MCF 10A (cell line): ENCODE results near the gene REEP6. TPM values are rescaled to one million over a fixed set of nuclear protein-coding genes. Genes with fewer than 3 reads are reported as not detected.

Experiments
- BruUV-seq: library from RNA; stranded (reverse); fragments of 400-500 nt; replicated peaks from 2 replicates; lab custom pipeline; 2021; lab: Mats Ljungman, UMichigan
- CTCF ChIA-PET: fragments of 300-600 bp; sonication (Branson Sonifier 250); formaldehyde crosslinking; extraction: SDS; loops from one replicate; lab custom pipeline; 2021; ENCODE audit warnings: antibody characterized with exemption, inconsistent platforms; lab: Yijun Ruan, JAX
- POLR2A ChIA-PET: fragments of 300-600, 350-650 bp; sonication (Branson Sonifier 250); formaldehyde crosslinking; extraction: SDS; loops from one replicate; lab custom pipeline; 2020; ENCODE audit warnings: antibody characterized with exemption, inconsistent platforms; lab: Yijun Ruan, JAX
- DNase-seq: peaks from one replicate; pipeline ENCODE4 v3.0.0-alpha.2; 2018; ENCODE audit not compliant: unreplicated experiment
- H3K27ac Mint-ChIP-seq: one replicate; pipeline ENCODE4 v1.8.0; 2022; ENCODE audit warnings: mild to moderate bottlenecking, low read depth, mixed read lengths; ENCODE audit not compliant: unreplicated experiment
- H3K27me3 Mint-ChIP-seq: one replicate; pipeline ENCODE4 v1.8.0; 2022; ENCODE audit warnings: mixed read lengths; ENCODE audit not compliant: insufficient read depth, unreplicated experiment
- H3K36me3 Mint-ChIP-seq: one replicate; pipeline ENCODE4 v1.8.0; 2022; ENCODE audit warnings: mild to moderate bottlenecking, moderate library complexity, mixed read lengths; ENCODE audit not compliant: insufficient read depth, unreplicated experiment
- H3K4me1 Mint-ChIP-seq: one replicate; pipeline ENCODE4 v1.8.0; 2022; ENCODE audit warnings: mixed read lengths; ENCODE audit not compliant: insufficient read depth, unreplicated experiment
- H3K4me3 Mint-ChIP-seq: one replicate; pipeline ENCODE4 v1.8.0; 2022; ENCODE audit warnings: mild to moderate bottlenecking, moderate library complexity, mixed read lengths; ENCODE audit not compliant: unreplicated experiment
- H3K9me3 Mint-ChIP-seq: one replicate; pipeline ENCODE4 v1.8.0; 2022; ENCODE audit warnings: mixed read lengths; ENCODE audit not compliant: unreplicated experiment
- intact Hi-C: fragments of 100-400 bp; cut with micrococcal nuclease; formaldehyde crosslinking; loops from 2 replicates; pipeline ENCODE4 v1.14.1; 2022
- total RNA-seq: library from RNA; stranded (reverse); gene quantifications from 2 replicates; pipeline ENCODE4 v1.2.3, GENCODE V29; 2022
- TF ChIP-seq, protein P1 (sequence below): fragments of 200-600 bp; IDR thresholded peaks from one replicate; pipeline ENCODE4 v1.8.0; 2022; ENCODE audit warnings: antibody characterized with exemption, mild to moderate bottlenecking; ENCODE audit not compliant: unreplicated experiment

REEP6 gene
- total RNA-seq, 1 experiment from 2014 or later = 3.8 TPM

GRCh38 chr19:1478934-1479707, 11.9 kb upstream of the REEP6 start, which contains the start of gene C19orf25:
Gene C19orf25, minus strand, starts transcription at chr19:1479215. Its CDS starts 312 bp downstream, at chr19:1478903.
- intact Hi-C loops = no loop called here
- H3K27me3 Mint-ChIP-seq = no peaks in the 10 kb centered on the region
- ChIA-PET CTCF (no interaction called here), POLR2A (interaction anchor here (0.6 to 1.7 kb wide), 4 partner anchors 12 to 74 kb away, joined by 3 to 5 read pairs (median 3); partner anchors contain the start of gene REEP6)
- no peaks in the 10 kb centered on the region for H3K9me3 Mint-ChIP-seq
- TF ChIP-seq, protein P1, sequence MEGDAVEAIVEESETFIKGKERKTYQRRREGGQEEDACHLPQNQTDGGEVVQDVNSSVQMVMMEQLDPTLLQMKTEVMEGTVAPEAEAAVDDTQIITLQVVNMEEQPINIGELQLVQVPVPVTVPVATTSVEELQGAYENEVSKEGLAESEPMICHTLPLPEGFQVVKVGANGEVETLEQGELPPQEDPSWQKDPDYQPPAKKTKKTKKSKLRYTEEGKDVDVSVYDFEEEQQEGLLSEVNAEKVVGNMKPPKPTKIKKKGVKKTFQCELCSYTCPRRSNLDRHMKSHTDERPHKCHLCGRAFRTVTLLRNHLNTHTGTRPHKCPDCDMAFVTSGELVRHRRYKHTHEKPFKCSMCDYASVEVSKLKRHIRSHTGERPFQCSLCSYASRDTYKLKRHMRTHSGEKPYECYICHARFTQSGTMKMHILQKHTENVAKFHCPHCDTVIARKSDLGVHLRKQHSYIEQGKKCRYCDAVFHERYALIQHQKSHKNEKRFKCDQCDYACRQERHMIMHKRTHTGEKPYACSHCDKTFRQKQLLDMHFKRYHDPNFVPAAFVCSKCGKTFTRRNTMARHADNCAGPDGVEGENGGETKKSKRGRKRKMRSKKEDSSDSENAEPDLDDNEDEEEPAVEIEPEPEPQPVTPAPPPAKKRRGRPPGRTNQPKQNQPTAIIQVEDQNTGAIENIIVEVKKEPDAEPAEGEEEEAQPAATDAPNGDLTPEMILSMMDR = no peak
- peak; percentile 96 for DNase-seq
- no TSS peak for BruUV-seq
- peak within 1 kb of the TSS; percentile 95 for H3K4me3 Mint-ChIP-seq
- H3K27ac Mint-ChIP-seq = peak within 1 kb of the TSS; percentile 99
- peaks cover 10% of the 10 kb centered on the region for H3K4me1 Mint-ChIP-seq
- H3K36me3 Mint-ChIP-seq = peaks cover 34% of the 10 kb centered on the region

GRCh38 chr19:1481224-1481892, 9.6 kb upstream of the REEP6 start:
- POLR2A ChIA-PET = no interaction called here
- DNase-seq = no peak
- no peaks in the 10 kb centered on the region for H3K27me3 Mint-ChIP-seq

GRCh38 chr19:1481893-1482360, 9.1 kb upstream of the REEP6 start:
- Mint-ChIP-seq H3K4me3 (no peak overlapping the region), H3K9me3 (no peaks in the 10 kb centered on the region), H3K36me3 (peaks cover 16% of the 10 kb centered on the region), H3K27ac (no peak overlapping the region), H3K27me3 (no peaks in the 10 kb centered on the region), H3K4me1 (peaks cover 10% of the 10 kb centered on the region)
- CTCF ChIA-PET = interaction anchor here (0.5 kb wide), 1 partner anchor 17 kb away, joined by 3 read pairs; no protein-coding TSS in a partner anchor
- DNase-seq = no peak
- intact Hi-C loops = no loop called here
- no TSS peak for BruUV-seq
- TF ChIP-seq, protein P1 = no peak
- POLR2A ChIA-PET = no interaction called here

More at GRCh38 chr19:1481224-1481892, 9.6 kb upstream of the REEP6 start:
- Mint-ChIP-seq H3K4me3 (no peak overlapping the region), H3K4me1 (peaks cover 10% of the 10 kb centered on the region), H3K36me3 (peaks cover 21% of the 10 kb centered on the region), H3K27ac (no peak overlapping the region), H3K9me3 (no peaks in the 10 kb centered on the region)
- CTCF ChIA-PET = no interaction called here
- TF ChIP-seq, protein P1 = no peak
- intact Hi-C loops = no loop called here
- BruUV-seq = no TSS peak
